ENCODE measurements around the gene TMEM151A. TPM values are rescaled to one million over a fixed set of nuclear protein-coding genes. Genes with fewer than 3 reads are reported as not detected.

TMEM151A gene
- polyA plus RNA-seq (2011; rRNA removed) = 0.15 TPM in 1 of 2 replicates, not detected in the other
- polyA minus RNA-seq (2011; rRNA and poly(A)+ RNA removed) = 0.14 and 0.26 TPM in 2 replicates

DNA sequence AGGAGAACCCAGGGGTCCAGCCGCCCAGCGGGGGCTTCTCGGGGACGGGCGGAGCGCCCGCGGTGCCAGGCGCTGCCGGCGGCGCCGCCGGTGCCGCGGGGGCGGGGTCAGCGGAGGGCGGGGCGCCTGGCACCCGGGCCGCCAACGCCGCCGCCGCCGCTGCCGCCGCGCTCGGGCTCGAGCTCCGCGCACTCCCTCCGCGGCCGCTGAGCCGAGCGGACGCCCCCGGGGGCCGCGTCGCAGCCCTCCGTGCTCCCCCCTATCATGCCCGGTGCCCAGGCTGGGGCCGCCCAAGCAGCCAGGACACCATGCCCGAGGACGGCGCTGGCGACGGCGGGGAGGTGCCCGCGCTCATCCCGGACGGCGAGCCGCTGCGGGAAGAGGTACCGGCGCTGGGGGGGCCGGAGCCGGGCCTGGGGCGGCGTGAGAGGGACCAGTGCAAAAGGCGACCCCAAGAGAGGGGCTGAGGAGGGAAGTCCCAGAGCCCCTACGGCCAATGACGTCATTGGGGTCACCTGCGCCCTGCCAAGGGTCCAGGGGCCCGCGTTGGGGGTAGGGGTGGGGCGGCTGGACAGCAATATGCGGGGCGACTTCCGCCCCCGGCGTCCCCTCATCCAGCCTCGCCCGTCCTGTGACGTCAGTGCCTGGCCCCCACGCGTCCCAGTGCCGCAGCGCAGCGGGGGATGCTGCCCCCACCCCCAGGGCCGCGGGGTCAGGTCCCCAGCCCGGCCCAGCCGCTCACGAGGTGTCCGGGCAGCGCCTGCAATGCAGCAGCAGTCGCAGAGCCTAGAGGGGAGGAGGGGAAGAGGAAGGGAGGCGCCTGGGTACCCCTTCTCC, at the start of gene TMEM151A:
TSS of gene TMEM151A (plus strand) at position 189 of the 837 bp plus-strand sequence. CDS start at position 309, 120 bp downstream.
- peak within 1 kb of the TSS; percentile 25 for H3K4me3 ChIP-seq (ENCODE audit: low read depth, low read length)
- ChIA-PET CTCF (interaction anchor here (1.2 to 4.5 kb wide), 3 partner anchors 20 to 97 kb away, joined by 3 to 34 read pairs (median 5); no protein-coding TSS in a partner anchor), POLR2A (interaction anchor here (0.6 kb wide), 1 partner anchor 21 kb away, joined by 5 read pairs; no protein-coding TSS in a partner anchor)
- no peaks in the 10 kb centered on the region for H3K36me3 ChIP-seq (ENCODE audit: control insufficient read depth, insufficient read depth, low read length)
- H3K27me3 ChIP-seq (ENCODE audit: control insufficient read depth, insufficient read depth, low read length) = peaks cover 23% of the 10 kb centered on the region
- TF ChIP-seq, protein P1, sequence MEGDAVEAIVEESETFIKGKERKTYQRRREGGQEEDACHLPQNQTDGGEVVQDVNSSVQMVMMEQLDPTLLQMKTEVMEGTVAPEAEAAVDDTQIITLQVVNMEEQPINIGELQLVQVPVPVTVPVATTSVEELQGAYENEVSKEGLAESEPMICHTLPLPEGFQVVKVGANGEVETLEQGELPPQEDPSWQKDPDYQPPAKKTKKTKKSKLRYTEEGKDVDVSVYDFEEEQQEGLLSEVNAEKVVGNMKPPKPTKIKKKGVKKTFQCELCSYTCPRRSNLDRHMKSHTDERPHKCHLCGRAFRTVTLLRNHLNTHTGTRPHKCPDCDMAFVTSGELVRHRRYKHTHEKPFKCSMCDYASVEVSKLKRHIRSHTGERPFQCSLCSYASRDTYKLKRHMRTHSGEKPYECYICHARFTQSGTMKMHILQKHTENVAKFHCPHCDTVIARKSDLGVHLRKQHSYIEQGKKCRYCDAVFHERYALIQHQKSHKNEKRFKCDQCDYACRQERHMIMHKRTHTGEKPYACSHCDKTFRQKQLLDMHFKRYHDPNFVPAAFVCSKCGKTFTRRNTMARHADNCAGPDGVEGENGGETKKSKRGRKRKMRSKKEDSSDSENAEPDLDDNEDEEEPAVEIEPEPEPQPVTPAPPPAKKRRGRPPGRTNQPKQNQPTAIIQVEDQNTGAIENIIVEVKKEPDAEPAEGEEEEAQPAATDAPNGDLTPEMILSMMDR (IDR thresholded peaks at IDR 0.05; ENCODE audit: insufficient read depth, low read depth, low read length) = no peak
- no peak for DNase-seq (ENCODE audit: low read depth)

DNA sequence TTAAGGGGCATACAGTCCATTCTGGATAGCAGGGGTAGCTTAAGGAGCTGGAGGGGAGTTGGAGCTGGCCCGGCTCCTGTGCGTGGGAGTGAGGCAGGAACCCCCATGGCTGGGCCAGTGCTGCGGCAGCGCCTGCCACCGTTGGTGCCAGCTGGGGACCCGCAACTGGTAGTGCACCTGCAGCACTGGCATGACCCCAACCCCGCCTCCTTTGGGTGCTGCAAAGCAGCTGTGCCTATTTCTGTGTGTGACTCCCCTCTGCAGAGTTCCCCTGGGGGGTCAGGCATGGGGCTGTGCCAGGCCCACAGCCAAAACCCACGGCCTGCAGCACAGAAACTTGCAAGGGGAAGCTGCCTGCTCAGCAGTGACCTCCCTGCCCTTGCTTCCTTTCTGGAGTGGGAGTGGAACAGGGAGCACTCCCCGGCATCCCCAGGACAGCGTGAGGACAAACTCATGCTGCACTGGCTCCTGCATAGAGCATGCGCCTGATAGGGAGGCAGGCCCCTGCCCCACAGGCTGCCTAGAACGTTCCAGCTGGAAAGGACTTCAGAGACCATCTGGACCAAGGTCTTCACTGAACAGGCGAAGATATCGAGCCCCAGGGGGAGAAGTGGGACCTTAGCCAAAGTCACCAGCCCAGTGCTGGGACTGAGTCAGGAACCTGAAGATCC, 49.5 kb upstream of the TMEM151A start:
- no peak overlapping the region for H3K4me3 ChIP-seq (ENCODE audit: low read depth, low read length)
- TF ChIP-seq, protein P1 (IDR thresholded peaks at IDR 0.05; ENCODE audit: insufficient read depth, low read depth, low read length) = no peak
- peaks cover 21% of the 10 kb centered on the region for H3K36me3 ChIP-seq (ENCODE audit: control insufficient read depth, insufficient read depth, low read length)
- H3K27me3 ChIP-seq (ENCODE audit: control insufficient read depth, insufficient read depth, low read length) = no peaks in the 10 kb centered on the region
- no peak for DNase-seq (ENCODE audit: low read depth)
- ChIA-PET CTCF (interaction anchor here (0.7 to 2.8 kb wide), 4 partner anchors 8 to 1818 kb away, joined by 3 to 12 read pairs (median 4); no protein-coding TSS in a partner anchor), POLR2A (no interaction called here)

DNA sequence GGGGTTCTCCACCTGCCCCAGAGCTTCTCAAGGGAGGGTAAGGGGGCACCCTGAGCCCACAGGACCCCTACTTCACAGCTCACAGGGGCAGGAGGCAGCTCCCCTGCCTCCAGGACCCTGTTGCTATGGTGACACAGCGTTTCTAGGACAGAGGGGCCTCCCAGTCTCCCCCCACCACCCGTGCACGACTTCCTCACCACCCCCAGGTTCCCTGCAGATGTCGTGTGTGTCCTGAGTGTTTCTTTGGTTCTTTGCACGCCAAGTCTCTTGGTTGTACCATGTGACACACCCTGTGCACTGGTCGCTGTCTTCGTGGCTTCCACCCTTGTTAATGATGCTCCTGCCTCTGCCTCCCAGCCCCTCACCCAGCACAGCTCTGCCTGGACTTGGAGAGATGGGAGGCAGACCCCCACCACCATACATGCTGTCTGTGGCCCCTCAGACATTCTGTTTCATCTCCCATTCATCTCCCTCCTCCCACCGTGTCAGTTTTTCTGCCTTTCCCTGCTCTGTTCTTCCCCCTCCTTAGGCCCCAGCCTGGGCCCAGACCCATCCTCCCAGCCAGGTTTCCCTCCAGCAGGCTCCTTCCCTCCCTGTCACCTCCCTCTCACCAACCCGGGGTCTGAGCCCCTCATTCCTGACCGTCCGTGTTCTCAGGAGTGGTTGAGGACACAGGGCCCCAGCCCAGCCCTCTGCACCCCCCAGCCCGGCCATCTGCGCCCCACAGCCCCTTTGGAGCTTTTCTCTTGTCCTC, 47.7 kb upstream of the TMEM151A start:
- DNase-seq (ENCODE audit: low read depth) = no peak
- POLR2A ChIA-PET = no interaction called here

DNA sequence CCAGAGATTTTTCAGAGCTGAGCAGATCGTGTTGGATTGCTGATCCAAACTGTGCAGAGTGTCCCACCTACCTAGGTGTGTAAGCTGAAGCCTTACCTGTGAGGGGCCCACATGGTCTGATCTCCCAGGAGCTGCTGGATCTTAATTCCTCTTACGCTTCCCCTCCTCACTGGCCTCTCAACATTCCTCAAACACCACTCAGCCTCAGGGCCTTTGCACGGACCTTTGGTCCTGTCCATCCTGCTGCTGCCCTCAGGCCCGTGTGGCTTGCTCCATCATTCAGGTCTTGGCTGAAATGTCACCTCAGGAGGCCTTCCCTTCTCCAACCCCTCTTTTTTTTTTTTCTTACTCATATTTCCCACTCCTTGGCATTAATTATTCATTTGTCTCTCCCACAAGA, 44.4 kb upstream of the TMEM151A start:
- H3K36me3 ChIP-seq (ENCODE audit: control insufficient read depth, insufficient read depth, low read length) = peaks cover 15% of the 10 kb centered on the region
- DNase-seq (ENCODE audit: low read depth) = no peak
- ChIA-PET CTCF (interaction anchor here (1.2 to 2.6 kb wide), 4 partner anchors 11 to 25 kb away, joined by 3 to 14 read pairs (median 6); no protein-coding TSS in a partner anchor), POLR2A (no interaction called here)
- no peak overlapping the region for H3K4me3 ChIP-seq (ENCODE audit: low read depth, low read length)
- no peaks in the 10 kb centered on the region for H3K27me3 ChIP-seq (ENCODE audit: control insufficient read depth, insufficient read depth, low read length)
- TF ChIP-seq, protein P1 (IDR thresholded peaks at IDR 0.05; ENCODE audit: insufficient read depth, low read depth, low read length) = no peak

More for the DNA sequence above, 47.7 kb upstream of the TMEM151A start:
- CTCF ChIA-PET = interaction anchor here (1.1 to 2.3 kb wide), 2 partner anchors 9 to 21 kb away, joined by 4 to 6 read pairs; no protein-coding TSS in a partner anchor
- TF ChIP-seq, protein P1 (IDR thresholded peaks at IDR 0.05; ENCODE audit: insufficient read depth, low read depth, low read length) = no peak
- Histone ChIP-seq H3K4me3 (ENCODE audit: low read depth, low read length) (no peak overlapping the region), H3K36me3 (ENCODE audit: control insufficient read depth, insufficient read depth, low read length) (peaks cover 17% of the 10 kb centered on the region), H3K27me3 (ENCODE audit: control insufficient read depth, insufficient read depth, low read length) (no peaks in the 10 kb centered on the region)

All from BJ (cell line).